ENCODE measurements around the gene FKBP15.

The FKBP15 gene

DNA sequence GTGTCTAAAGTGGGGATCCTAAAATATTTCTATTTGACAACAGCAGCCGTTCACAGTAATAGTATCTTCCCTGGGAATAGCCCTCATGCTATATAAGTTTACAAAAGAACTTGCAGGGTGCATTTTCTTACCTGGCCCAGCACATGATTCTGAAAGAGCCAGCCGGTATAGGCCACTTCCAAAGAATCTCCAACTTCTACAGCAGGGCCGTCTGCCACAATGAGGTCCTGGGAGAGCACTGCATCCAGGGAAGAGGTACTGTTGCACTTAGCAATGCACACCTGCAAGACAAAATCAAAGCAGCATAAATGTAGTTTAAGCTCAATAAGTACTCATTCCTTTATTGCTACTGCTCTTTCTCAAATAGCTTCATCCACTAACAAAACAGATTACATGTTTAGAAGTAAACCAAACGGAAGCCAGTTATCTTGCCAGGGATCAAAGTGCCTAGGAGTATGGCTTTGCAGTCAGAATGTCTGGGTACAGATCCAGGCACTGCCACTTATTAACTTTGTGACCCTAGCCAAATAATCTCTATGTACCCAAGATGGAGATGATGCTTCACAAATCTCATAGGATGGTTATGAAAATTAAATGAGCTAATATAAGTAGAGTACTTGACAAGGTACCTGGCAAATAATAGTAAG, 21.3 kb downstream of the FKBP15 start:
- no peak for TF ChIP-seq CTCF (conservative IDR thresholded peaks at IDR 0.05; ENCODE audit: low read length)
- no peak for DNase-seq (ENCODE audit: low read depth)
- H3K4me3 ChIP-seq (ENCODE audit: low read length), result no peak overlapping the region

- TF ChIP-seq CTCF (conservative IDR thresholded peaks at IDR 0.05; ENCODE audit: low read length), result no peak
- no peak for DNase-seq (ENCODE audit: low read depth)
- no peak overlapping the region for H3K4me3 ChIP-seq (ENCODE audit: low read length)
These were observed 28.6 kb downstream of the FKBP15 start for GRCh38 chr9:113192455-113192854.

DNA sequence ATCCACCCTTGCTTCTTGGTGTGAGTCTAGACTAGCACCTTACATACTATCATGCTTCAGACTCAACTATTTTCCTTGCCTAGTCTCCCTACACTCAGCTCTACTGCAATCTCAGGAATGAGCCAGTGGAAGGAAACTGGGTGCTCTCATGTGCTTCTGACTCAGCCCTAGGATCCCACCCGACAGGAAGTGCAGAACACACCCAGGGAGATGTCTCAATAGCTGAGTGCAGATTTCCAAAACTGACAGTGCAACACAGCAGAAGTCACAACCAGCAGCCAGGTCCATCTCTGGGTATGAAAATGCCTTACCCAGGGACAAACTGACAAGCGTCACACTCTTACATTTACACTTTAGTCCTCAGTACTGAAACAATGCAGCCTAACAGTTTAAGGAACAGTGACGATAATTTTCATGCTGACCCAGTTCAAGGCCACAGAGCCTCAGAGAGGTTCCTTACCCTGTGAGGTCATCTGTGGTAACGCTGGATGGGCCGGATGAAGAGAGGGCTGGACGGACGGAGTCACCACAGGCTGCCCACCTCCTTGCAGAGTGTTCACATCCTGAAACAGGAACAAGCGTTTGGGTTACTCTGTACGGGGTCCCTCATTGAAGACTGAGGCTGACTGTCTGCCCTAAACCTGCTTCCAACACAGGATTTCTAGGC, 33.0 kb downstream of the FKBP15 start:
- peak; percentile 92 for DNase-seq (ENCODE audit: low read depth)
- H3K4me3 ChIP-seq (ENCODE audit: low read length), result no peak overlapping the region
- TF ChIP-seq CTCF (conservative IDR thresholded peaks at IDR 0.05; ENCODE audit: low read length), result no peak

DNA sequence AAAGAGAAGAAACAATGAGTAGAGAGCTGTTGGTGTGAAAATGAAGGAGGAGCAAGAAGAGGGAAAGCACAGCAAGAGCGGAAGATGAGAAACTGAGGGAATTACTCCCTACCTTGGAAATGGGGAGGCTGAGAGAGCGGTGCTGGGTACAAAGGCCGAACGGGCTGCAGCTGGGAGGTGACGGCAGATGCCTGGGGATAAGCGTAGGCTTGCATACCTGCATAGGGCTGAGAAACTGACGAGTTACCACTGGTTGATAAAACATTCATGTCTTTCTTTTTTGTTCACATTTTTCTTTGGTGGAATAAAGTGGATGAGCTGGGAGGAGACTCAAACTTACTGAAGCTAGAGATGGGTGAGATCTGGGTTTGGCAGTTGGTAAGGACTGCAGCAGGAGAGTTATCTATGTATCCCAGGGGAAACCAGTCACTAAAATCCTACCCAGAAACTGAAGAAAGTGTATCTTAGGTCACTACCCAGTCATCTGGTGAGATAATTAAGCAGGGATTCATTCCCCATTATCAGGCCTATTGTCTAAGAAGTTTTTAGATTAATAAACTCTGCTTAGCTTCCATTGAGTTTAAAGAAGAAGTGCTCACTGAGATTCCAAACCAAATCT, 34.8 kb downstream of the FKBP15 start:
- H3K4me3 ChIP-seq (ENCODE audit: low read length), result no peak overlapping the region
- TF ChIP-seq CTCF (conservative IDR thresholded peaks at IDR 0.05; ENCODE audit: low read length), result no peak
- no peak for DNase-seq (ENCODE audit: low read depth)

DNA sequence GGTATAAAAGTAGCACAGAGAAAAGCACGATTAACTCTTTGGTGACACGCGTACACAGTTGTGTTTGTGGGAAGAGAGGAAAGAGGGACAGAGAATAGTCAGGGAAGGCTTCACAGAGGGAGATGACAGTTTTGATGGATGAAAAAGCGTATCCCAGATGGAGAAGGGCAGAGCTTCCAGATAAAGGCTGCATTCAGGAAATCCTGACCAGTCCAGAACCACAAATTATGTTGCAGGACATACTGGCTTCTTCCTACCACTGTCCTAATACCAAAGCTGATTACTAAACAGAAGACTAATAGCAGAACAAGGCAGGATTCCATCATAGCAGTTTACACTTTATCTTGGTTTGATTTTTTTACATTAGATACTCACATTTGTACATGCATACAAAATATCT, 35.8 kb downstream of the FKBP15 start:
- no peak for DNase-seq (ENCODE audit: low read depth)
- H3K4me3 ChIP-seq (ENCODE audit: low read length), result no peak overlapping the region
- TF ChIP-seq CTCF (conservative IDR thresholded peaks at IDR 0.05; ENCODE audit: low read length), result no peak

DNA sequence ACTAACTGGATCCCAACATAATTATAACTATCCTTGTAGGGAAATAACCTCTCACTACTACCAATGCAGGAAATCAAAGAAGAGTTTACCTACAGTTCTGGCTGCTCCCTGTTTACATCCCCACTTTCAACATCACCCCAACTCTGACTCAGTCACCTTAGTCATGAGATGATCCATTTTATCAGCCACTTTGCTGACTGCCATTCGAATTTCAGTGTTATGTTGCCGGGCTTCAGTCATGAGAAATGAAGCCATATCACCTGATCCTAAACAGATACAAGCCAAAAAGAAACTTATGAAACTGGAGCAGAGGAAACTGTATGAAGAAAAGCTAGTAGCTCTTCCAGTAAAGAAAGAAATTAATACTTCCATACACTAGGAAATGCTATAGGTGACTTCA, 36.5 kb downstream of the FKBP15 start:
- TF ChIP-seq CTCF (conservative IDR thresholded peaks at IDR 0.05; ENCODE audit: low read length), result no peak
- H3K4me3 ChIP-seq (ENCODE audit: low read length), result no peak overlapping the region
- DNase-seq (ENCODE audit: low read depth), result peak; percentile 1
